Ovary (tissue), 9 donors: ENCODE results near the gene SCN5A. TPM values are rescaled to one million over a fixed set of nuclear protein-coding genes. Genes with fewer than 3 reads are reported as not detected.

Source experiments
- DNase-seq, 5 donors: peaks; one replicate each; pipeline ENCODE4 v3.0.0-alpha.2; 2019 to 2020
- H3K27ac ChIP-seq, 2 donors: fragments of 200-600 bp; one replicate each; pipeline versions ENCODE4 v1.5.1 to v1.8.0; 2019 to 2022
- H3K27me3 ChIP-seq: fragments of 200-600 bp; one replicate; pipeline ENCODE4 v1.8.0; 2022
- H3K36me3 ChIP-seq: fragments of 200-600 bp; sonication (generic); one replicate; pipeline ENCODE4 v1.5.1; 2019
- H3K4me1 ChIP-seq: one replicate; pipeline ENCODE4 v1.8.1; 2013; ENCODE audit warnings: mild to moderate bottlenecking, moderate library complexity; ENCODE audit not compliant: insufficient read depth
- H3K4me3 ChIP-seq: fragments of 200-600 bp; sonication (generic); one replicate; pipeline ENCODE4 v1.5.1; 2017
- H3K9me3 ChIP-seq, 2 donors: fragments of 200-600 bp in 1 of 2; sonication (generic) in 1 of 2; one replicate each; pipeline versions ENCODE4 v1.5.1 to v1.8.1; 2013 to 2019; ENCODE audit warnings: mild to moderate bottlenecking in 1 of 2, moderate library complexity in 1 of 2
- CTCF ChIP-seq, 3 donors: fragments of 450-650 bp in 2 of 3; fragments of 200-600 bp in 1 of 3; IDR thresholded peaks; one replicate each; pipeline versions ENCODE4 v1.5.1 to v1.8.0; 2016 to 2022; ENCODE audit warnings: antibody characterized with exemption in 3 of 3, mild to moderate bottlenecking in 1 of 3
- EP300 ChIP-seq: sonication (generic); formaldehyde crosslinking; IDR thresholded peaks from one replicate; pipeline ENCODE4 v1.6.1; 2017; ENCODE audit warnings: antibody characterized with exemption
- POLR2A ChIP-seq: fragments of 450-650 bp; IDR thresholded peaks from one replicate; pipeline ENCODE4 v1.6.1; 2017; ENCODE audit warnings: antibody characterized with exemption, mild to moderate bottlenecking, moderate library complexity
- WGBS, 3 donors: extraction: QIAGEN DNeasy Blood & Tissue Kit in 1 of 3; methylation state at CpG; one replicate each; pipeline versions ENCODE4 v1.1.5 to v1.1.7; 2013 to 2017; 5-methylcytosine and 5-hydroxymethylcytosine counted together
- intact Hi-C, 4 donors: fragments of 100-400 bp; cut with DNase I; formaldehyde crosslinking; loops; one replicate each; pipeline versions ENCODE4 v1.11.0 to v1.15.1; 2022 to 2023
- polyA plus RNA-seq, 2 donors: library from polyadenylated mRNA; stranded (reverse); fragments of 200-250 nt in 1 of 2; fragments of 350-450 nt in 1 of 2; fragmentation: Illumina TruSeq in 1 of 2; extraction: RNeasy Lipid Tissue Mini Kit (QIAGEN cat#74804) in 1 of 2; gene quantifications; one replicate each; pipeline ENCODE4 v1.2.3, GENCODE V29; 2013 to 2014
- total RNA-seq, 7 donors: library from RNA; depleted of rRNA in 2 of 7; stranded (reverse); fragments of >200 nt in 2 of 7; fragmentation: NEBNext Ultra II Directional in 3 of 7; extraction: Animal tissue kit (Norgen Biotek cat#: 25700) in 3 of 7; gene quantifications; one replicate each; pipeline versions ENCODE4 v1.1.0 to v1.2.4, GENCODE V29; 2016 to 2023
- donor health status: DM: no; HTN: no; CAD: no; lungs with moderate emphysema.
- donor health status: DM: no; HTN: no; CAD: no.
- donor health status: Bipolar disorder and iron deficiency.
- donor health status: DM: yes; HTN: yes; CAD: no.
- donor health status: DM: no; HTN: no; CAD: no.
- donor health status: DM: yes; HTN: yes; CAD: no.

SCN5A gene
- total and polyA plus RNA-seq, 9 donors = 0.67 to 4.7 (median 2.1) TPM

- DNase-seq = no peak
- TF ChIP-seq POLR2A (no peak), EP300 (no peak), CTCF (IDR thresholded peaks at IDR 0.05) (no peak)
- H3K9me3 ChIP-seq = no peaks in the 10 kb centered on the region
- H3K27me3 ChIP-seq = no peaks in the 10 kb centered on the region
- no peaks in the 10 kb centered on the region for H3K4me1 ChIP-seq
- no peak overlapping the region for H3K27ac ChIP-seq
- intact Hi-C loops = no loop called here
- H3K4me3 ChIP-seq = no peak overlapping the region
- WGBS, 3 donors = 87 to 92% (median 89%) methylated on average over 7 of the region's 7 CpGs
- no peaks in the 10 kb centered on the region for H3K36me3 ChIP-seq
Measured at GRCh38 chr3:38549486-38549885, 100.0 kb downstream of the SCN5A start.

GRCh38 chr3:38549082-38549481 lies 100.4 kb downstream of the SCN5A start:
- intact Hi-C loops = no loop called here
- DNase-seq = no peak

GRCh38 chr3:38548154-38548931 lies 101.1 kb downstream of the SCN5A start:
- no peak overlapping the region for H3K4me3 ChIP-seq
- intact Hi-C loops = no loop called here
- H3K4me1 ChIP-seq = no peaks in the 10 kb centered on the region
- H3K27me3 ChIP-seq = no peaks in the 10 kb centered on the region
- H3K36me3 ChIP-seq = no peaks in the 10 kb centered on the region
- WGBS, 3 donors = 70 to 80% (median 72%) methylated on average over 17 of the region's 17 CpGs
- no peaks in the 10 kb centered on the region for H3K9me3 ChIP-seq
- no peak for DNase-seq
- no peak overlapping the region for H3K27ac ChIP-seq
- no peak for TF ChIP-seq POLR2A
- no peak for TF ChIP-seq EP300
- no peak for TF ChIP-seq CTCF (IDR thresholded peaks at IDR 0.05)

More at GRCh38 chr3:38549082-38549481, 100.4 kb downstream of the SCN5A start:
- Histone ChIP-seq H3K9me3 (no peaks in the 10 kb centered on the region), H3K4me1 (no peaks in the 10 kb centered on the region), H3K27ac (no peak overlapping the region), H3K27me3 (no peaks in the 10 kb centered on the region), H3K36me3 (no peaks in the 10 kb centered on the region), H3K4me3 (no peak overlapping the region)
- no peak for TF ChIP-seq EP300
- TF ChIP-seq POLR2A = no peak
- no peak for TF ChIP-seq CTCF (IDR thresholded peaks at IDR 0.05)
- WGBS, 3 donors = 54 to 64% (median 62%) methylated on average over 9 of the region's 9 CpGs

DNA sequence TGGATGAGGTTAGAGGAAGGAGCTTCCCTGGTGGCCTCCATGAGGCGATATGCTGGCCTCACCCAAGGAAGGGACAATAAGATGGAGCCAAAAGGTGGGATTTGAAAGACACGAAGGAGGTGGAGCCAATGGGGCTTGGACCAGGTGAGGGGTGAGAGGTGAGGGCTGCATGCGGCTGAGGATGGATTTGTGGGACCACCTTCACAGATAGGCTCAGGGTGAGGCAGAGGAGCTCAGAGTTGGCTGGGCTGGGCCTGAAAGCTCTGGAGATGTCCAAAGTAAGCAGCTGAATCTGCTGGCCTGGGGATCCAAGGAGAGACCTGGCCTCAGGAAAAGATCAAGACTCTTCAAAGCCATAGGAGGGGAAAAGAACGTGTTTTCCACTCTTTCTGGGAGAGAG lies 103.5 kb downstream of the SCN5A start:
- no peak for DNase-seq
- intact Hi-C loops = no loop called here
- H3K4me1 ChIP-seq = no peaks in the 10 kb centered on the region

More for the DNA sequence above, 103.5 kb downstream of the SCN5A start:
- Histone ChIP-seq H3K36me3 (no peaks in the 10 kb centered on the region), H3K9me3 (no peaks in the 10 kb centered on the region), H3K27me3 (no peaks in the 10 kb centered on the region), H3K27ac (no peak overlapping the region), H3K4me3 (no peak overlapping the region)
- 89 to 92% (median 91%) methylated on average over 4 of the region's 4 CpGs for WGBS, 3 donors
- TF ChIP-seq EP300 = no peak
- no peak for TF ChIP-seq CTCF (IDR thresholded peaks at IDR 0.05)
- no peak for TF ChIP-seq POLR2A
